HG03342 (cell line): Measurements from ENCODE around the gene NSG1.

Experiments used
- ATAC-seq: cut with Tn5 transposase; IDR thresholded peaks from one replicate; pipeline ENCODE4 v1.9.1; 2021; ENCODE audit warnings: mild to moderate bottlenecking, moderate library complexity; ENCODE audit not compliant: unreplicated experiment

NSG1 gene

GRCh38 chr4:4428966-4429875 lies 42.3 kb downstream of the NSG1 start:
- ATAC-seq: no peak

- ATAC-seq: peak; percentile 80
These were observed 43.7 kb downstream of the NSG1 start for GRCh38 chr4:4430492-4431195.

- ATAC-seq: no peak
These were observed 45.6 kb downstream of the NSG1 start for GRCh38 chr4:4432341-4433125.

- no peak for ATAC-seq
These were observed 47.0 kb downstream of the NSG1 start for GRCh38 chr4:4433941-4434340.

GRCh38 chr4:4436244-4436823 lies 49.4 kb downstream of the NSG1 start:
- ATAC-seq: no peak

- no peak for ATAC-seq
These were observed 51.0 kb downstream of the NSG1 start for GRCh38 chr4:4437798-4438470.

- no peak for ATAC-seq
These were observed 52.0 kb downstream of the NSG1 start for GRCh38 chr4:4438891-4439290.

GRCh38 chr4:4439782-4440181 lies 52.9 kb downstream of the NSG1 start:
- no peak for ATAC-seq

GRCh38 chr4:4440333-4441061 lies 53.6 kb downstream of the NSG1 start:
- no peak for ATAC-seq

- ATAC-seq: no peak
These were observed 56.9 kb downstream of the NSG1 start for GRCh38 chr4:4443821-4444220.

- no peak for ATAC-seq
These were observed 59.5 kb downstream of the NSG1 start for GRCh38 chr4:4446434-4446833.

- ATAC-seq: peak; percentile 65
These were observed 68.4 kb downstream of the NSG1 start for GRCh38 chr4:4455210-4455865.

- no peak for ATAC-seq
These were observed 69.4 kb downstream of the NSG1 start for GRCh38 chr4:4456351-4456750.

- no peak for ATAC-seq
These were observed 70.1 kb downstream of the NSG1 start for GRCh38 chr4:4456816-4457578.

GRCh38 chr4:4457803-4458553 lies 71.1 kb downstream of the NSG1 start:
- no peak for ATAC-seq

- no peak for ATAC-seq
These were observed 72.3 kb downstream of the NSG1 start for GRCh38 chr4:4459181-4459580.

- no peak for ATAC-seq
These were observed 73.9 kb downstream of the NSG1 start for GRCh38 chr4:4460759-4461158.

- ATAC-seq: no peak
These were observed 74.3 kb downstream of the NSG1 start for GRCh38 chr4:4461178-4461577.
